OCI-LY7 (cell line): Measurements from ENCODE around the gene ZG16B. TPM values are rescaled to one million over a fixed set of nuclear protein-coding genes. Genes with fewer than 3 reads are reported as not detected.

Experiments
- BruUV-seq: library from RNA; stranded (reverse); fragments of 400-500 nt; replicated peaks from 2 replicates; lab custom pipeline; 2021; lab: Mats Ljungman, UMichigan
- CTCF ChIA-PET: fragments of 300-600 bp; sonication (Branson Sonifier 250); formaldehyde crosslinking; loops from one replicate; lab custom pipeline; 2022; ENCODE audit warnings: antibody characterized with exemption; ENCODE audit not compliant: unreplicated experiment; lab: Charles Lee
- POLR2A ChIA-PET: fragments of 300-600 bp; sonication (Branson Sonifier 250); formaldehyde crosslinking; loops from one replicate; lab custom pipeline; 2022; ENCODE audit warnings: antibody characterized with exemption; lab: Charles Lee
- DNase-seq: peaks from one replicate; pipeline ENCODE4 v3.0.0-alpha.2; 2015; ENCODE audit warnings: low spot score
- H2AFZ ChIP-seq: fragments of 200-600 bp; sonication (generic), shearing (Covaris generic); 2 replicates; pipeline ENCODE4 v1.6.1; 2014; ENCODE audit warnings: mild to moderate bottlenecking, antibody characterized with exemption, low read length, moderate library complexity
- H3K27ac ChIP-seq: fragments of 200-600 bp; sonication (generic); 2 replicates; pipeline ENCODE4 v1.5.1; 2014; ENCODE audit warnings: mixed run types, low read depth, mild to moderate bottlenecking, moderate library complexity, low read length, inconsistent platforms; ENCODE audit not compliant: poor library complexity, severe bottlenecking
- H3K36me3 ChIP-seq: fragments of 200-600 bp; sonication (generic); 2 replicates; pipeline ENCODE4 v1.6.1; 2014; ENCODE audit warnings: mild to moderate bottlenecking, antibody characterized with exemption, low read length, moderate library complexity, mixed read lengths; ENCODE audit not compliant: insufficient read depth
- H3K4me1 ChIP-seq: fragments of 200-600 bp; sonication (generic); 2 replicates; pipeline ENCODE4 v1.5.1; 2014; ENCODE audit warnings: mild to moderate bottlenecking, low read length; ENCODE audit not compliant: insufficient read depth, poor library complexity, severe bottlenecking
- H3K4me2 ChIP-seq: fragments of 200-600 bp; sonication (generic); 2 replicates; pipeline ENCODE4 v1.6.1; 2014; ENCODE audit warnings: mild to moderate bottlenecking, low read length
- H3K4me3 ChIP-seq: fragments of 200-600 bp; sonication (generic); 2 replicates; pipeline ENCODE4 v1.5.1; 2014; ENCODE audit warnings: mild to moderate bottlenecking, low read depth, low read length; ENCODE audit not compliant: poor library complexity, severe bottlenecking
- H3K79me2 ChIP-seq: fragments of 200-600 bp; sonication (generic); 2 replicates; pipeline ENCODE4 v1.6.1; 2016; ENCODE audit warnings: low read depth, mild to moderate bottlenecking, low read length, moderate library complexity, mixed read lengths; ENCODE audit not compliant: insufficient read depth
- H3K9me2 ChIP-seq: fragments of 200-600 bp; sonication (generic); 2 replicates; pipeline ENCODE4 v1.6.1; 2016; ENCODE audit warnings: mild to moderate bottlenecking, low read length, mixed read lengths; ENCODE audit not compliant: insufficient read depth
- H3K9me3 ChIP-seq: fragments of 200-600 bp; sonication (generic); 2 replicates; pipeline ENCODE4 v1.6.1; 2014; ENCODE audit warnings: mild to moderate bottlenecking, mixed run types, low read length, mixed read lengths
- H4K20me1 ChIP-seq: fragments of 200-600 bp; sonication (generic); 2 replicates; pipeline ENCODE4 v1.6.1; 2014; ENCODE audit warnings: mild to moderate bottlenecking, antibody characterized with exemption, low read length, moderate library complexity, mixed read lengths; ENCODE audit not compliant: insufficient read depth
- EZH2phosphoT487 ChIP-seq: fragments of 200-600 bp; sonication (generic); IDR thresholded peaks from 2 replicates; pipeline ENCODE4 v1.6.1; 2018; ENCODE audit warnings: low read depth, borderline replicate concordance, mild to moderate bottlenecking, mixed run types, antibody characterized with exemption, low read length, moderate library complexity, mixed read lengths
- intact Hi-C: fragments of 100-400 bp; cut with micrococcal nuclease; formaldehyde crosslinking; loops from one replicate; pipeline ENCODE4 v1.10.0; 2022; ENCODE audit not compliant: unreplicated experiment
- total RNA-seq, 2 experiments: library from RNA; depleted of rRNA in 1 of 2; stranded (reverse); fragments of >200 nt in 1 of 2; shearing (Covaris generic) in 1 of 2; gene quantifications; 2 replicates each; pipeline ENCODE4 v1.2.3, GENCODE V29; 2014 to 2022
- TF ChIP-seq, protein P1 (sequence below): fragments of 200-600 bp; sonication (generic); conservative IDR thresholded peaks from 2 replicates; pipeline ENCODE4 v1.5.1; 2014; ENCODE audit warnings: mild to moderate bottlenecking, antibody characterized with exemption, low read length, moderate library complexity, mixed read lengths

ZG16B gene
- total RNA-seq, 2 experiments from 2014 or later, result 2.5 to 4.0 TPM

DNA sequence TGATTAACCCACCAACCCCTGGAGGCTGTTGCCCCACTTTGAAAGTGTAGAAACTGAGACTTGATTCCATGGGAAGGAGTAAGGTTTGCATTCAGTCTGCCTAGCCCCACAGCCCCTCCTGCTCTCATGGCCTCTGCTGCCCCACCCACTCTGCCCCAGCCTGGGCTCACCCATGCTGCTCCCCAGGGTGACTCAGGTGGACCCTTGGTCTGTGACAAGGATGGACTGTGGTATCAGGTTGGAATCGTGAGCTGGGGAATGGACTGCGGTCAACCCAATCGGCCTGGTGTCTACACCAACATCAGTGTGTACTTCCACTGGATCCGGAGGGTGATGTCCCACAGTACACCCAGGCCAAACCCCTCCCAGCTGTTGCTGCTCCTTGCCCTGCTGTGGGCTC lies 25.4 kb upstream of the ZG16B start:
- no peak overlapping the region for H3K4me3 ChIP-seq
- no peaks in the 10 kb centered on the region for H3K9me2 ChIP-seq
- CTCF ChIA-PET, result no interaction called here
- no peaks in the 10 kb centered on the region for H4K20me1 ChIP-seq
- no peaks in the 10 kb centered on the region for H3K9me3 ChIP-seq
- DNase-seq, result no peak
- H2AFZ ChIP-seq, result no peak overlapping the region
- POLR2A ChIA-PET, result no interaction called here
- no peak overlapping the region for H3K4me2 ChIP-seq
- H3K4me1 ChIP-seq, result no peaks in the 10 kb centered on the region
- TF ChIP-seq, protein P1, sequence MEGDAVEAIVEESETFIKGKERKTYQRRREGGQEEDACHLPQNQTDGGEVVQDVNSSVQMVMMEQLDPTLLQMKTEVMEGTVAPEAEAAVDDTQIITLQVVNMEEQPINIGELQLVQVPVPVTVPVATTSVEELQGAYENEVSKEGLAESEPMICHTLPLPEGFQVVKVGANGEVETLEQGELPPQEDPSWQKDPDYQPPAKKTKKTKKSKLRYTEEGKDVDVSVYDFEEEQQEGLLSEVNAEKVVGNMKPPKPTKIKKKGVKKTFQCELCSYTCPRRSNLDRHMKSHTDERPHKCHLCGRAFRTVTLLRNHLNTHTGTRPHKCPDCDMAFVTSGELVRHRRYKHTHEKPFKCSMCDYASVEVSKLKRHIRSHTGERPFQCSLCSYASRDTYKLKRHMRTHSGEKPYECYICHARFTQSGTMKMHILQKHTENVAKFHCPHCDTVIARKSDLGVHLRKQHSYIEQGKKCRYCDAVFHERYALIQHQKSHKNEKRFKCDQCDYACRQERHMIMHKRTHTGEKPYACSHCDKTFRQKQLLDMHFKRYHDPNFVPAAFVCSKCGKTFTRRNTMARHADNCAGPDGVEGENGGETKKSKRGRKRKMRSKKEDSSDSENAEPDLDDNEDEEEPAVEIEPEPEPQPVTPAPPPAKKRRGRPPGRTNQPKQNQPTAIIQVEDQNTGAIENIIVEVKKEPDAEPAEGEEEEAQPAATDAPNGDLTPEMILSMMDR, result no peak
- no peak for TF ChIP-seq EZH2phosphoT487
- H3K36me3 ChIP-seq, result no peaks in the 10 kb centered on the region
- intact Hi-C loops, result no loop called here
- H3K79me2 ChIP-seq, result no peaks in the 10 kb centered on the region
- no TSS peak for BruUV-seq
- no peak overlapping the region for H3K27ac ChIP-seq

DNA sequence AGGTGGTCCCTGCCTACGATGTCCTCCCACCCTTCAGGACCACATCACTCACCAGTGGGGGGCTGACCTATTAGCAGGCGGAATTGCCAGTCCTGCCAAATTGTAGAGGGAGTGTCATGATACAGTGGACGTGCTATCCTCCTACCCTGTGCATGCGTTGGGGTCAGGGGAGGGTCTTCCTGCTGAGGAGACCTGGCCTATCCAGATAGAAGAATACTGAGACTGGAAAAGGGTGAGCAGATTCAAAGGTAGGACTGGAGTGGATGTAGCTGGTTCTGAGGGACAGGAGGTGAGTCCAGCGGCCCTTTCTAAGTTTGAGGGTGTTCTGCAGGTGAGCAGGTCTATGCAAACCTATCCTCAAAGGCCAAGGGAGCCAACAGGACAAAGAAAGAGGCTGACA lies 23.8 kb upstream of the ZG16B start:
- Histone ChIP-seq H3K9me2 (no peaks in the 10 kb centered on the region), H2AFZ (no peak overlapping the region), H3K4me1 (no peaks in the 10 kb centered on the region), H3K27ac (no peak overlapping the region), H3K4me2 (no peak overlapping the region), H3K9me3 (no peaks in the 10 kb centered on the region), H3K79me2 (no peaks in the 10 kb centered on the region), H4K20me1 (no peaks in the 10 kb centered on the region), H3K4me3 (no peak overlapping the region), H3K36me3 (no peaks in the 10 kb centered on the region)
- intact Hi-C loops, result no loop called here
- CTCF ChIA-PET, result no interaction called here
- BruUV-seq, result no TSS peak
- TF ChIP-seq, protein P1, result no peak
- no peak for TF ChIP-seq EZH2phosphoT487
- POLR2A ChIA-PET, result no interaction called here
- no peak for DNase-seq

- ChIA-PET CTCF (no interaction called here), POLR2A (no interaction called here)
- Histone ChIP-seq H3K9me2 (no peaks in the 10 kb centered on the region), H3K4me2 (no peak overlapping the region), H3K27ac (no peak overlapping the region), H4K20me1 (no peaks in the 10 kb centered on the region), H2AFZ (no peak overlapping the region), H3K4me3 (no peak overlapping the region), H3K79me2 (no peaks in the 10 kb centered on the region), H3K36me3 (no peaks in the 10 kb centered on the region), H3K9me3 (no peaks in the 10 kb centered on the region), H3K4me1 (no peaks in the 10 kb centered on the region)
- DNase-seq, result no peak
- no TSS peak for BruUV-seq
- intact Hi-C loops, result no loop called here
- TF ChIP-seq, protein P1, result no peak
- TF ChIP-seq EZH2phosphoT487, result no peak
These were observed 21.9 kb upstream of the ZG16B start for GRCh38 chr16:2808181-2808580.
